Measurements from ENCODE around the gene FOCAD. TPM values are rescaled to one million over a fixed set of nuclear protein-coding genes. Genes with fewer than 3 reads are reported as not detected.

FOCAD gene
- total RNA-seq, 2 donors from 2014 or later = 26.3 to 26.8 TPM

DNA sequence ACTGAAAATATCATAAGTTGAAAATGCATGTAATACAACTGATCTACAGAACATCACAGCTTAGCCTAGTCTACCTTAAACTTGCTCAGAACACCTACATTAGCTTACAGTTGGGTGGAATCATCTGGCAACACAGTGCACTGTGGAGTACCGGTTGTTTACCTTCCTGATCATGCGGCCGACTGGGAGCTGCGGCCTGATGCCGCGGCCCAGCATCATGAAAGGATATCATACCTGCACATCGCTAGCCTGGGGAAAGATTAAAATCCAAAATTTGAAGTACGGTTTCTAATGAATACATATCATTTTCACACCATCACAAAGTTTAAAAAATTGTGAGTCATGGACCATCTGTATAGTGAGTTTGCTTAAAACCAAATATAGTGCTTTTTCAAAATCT is 345.6 kb downstream of the FOCAD start:
- no peak for DNase-seq (ENCODE audit: low spot score)
- intact Hi-C loops (cut with DNase I) = loop anchor here in 1 of 2 donors (10.0 kb wide), 1 partner anchor 1395 kb away; no protein-coding TSS in a partner anchor

DNA sequence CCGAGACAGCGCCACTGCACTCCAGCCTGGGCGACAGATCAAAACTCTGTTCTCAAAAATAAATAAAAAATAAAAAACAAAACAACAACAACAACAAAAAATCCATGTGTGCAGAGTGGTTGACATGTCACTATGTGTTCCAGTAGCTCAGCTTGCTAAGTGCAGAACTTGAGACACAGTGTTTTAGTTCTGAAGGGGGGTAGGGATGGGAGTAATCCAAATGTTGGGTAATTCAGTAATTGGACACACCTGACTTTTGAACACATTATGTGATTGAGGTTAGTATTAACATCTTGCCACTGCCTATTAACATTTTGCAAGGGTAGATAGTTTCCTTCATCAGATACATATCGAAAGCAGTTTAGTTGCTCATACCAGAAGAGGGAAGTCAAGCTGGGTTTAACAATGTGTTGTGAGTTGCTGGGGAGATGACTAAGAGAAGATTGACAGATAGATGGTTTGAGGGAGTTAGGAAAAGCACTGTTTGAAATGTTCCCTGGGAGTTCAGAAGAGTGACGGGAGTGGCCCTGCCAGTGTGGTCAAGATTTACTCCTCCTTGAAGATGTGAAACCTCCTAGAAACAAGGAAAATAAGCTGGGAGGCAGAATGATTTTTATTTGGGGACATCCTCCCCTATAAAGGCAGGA is 346.5 kb downstream of the FOCAD start:
- no peak for DNase-seq (ENCODE audit: low spot score)
- intact Hi-C loops (cut with DNase I) = loop anchor here in 1 of 2 donors (10.0 kb wide), 1 partner anchor 1396 kb away; no protein-coding TSS in a partner anchor

DNA sequence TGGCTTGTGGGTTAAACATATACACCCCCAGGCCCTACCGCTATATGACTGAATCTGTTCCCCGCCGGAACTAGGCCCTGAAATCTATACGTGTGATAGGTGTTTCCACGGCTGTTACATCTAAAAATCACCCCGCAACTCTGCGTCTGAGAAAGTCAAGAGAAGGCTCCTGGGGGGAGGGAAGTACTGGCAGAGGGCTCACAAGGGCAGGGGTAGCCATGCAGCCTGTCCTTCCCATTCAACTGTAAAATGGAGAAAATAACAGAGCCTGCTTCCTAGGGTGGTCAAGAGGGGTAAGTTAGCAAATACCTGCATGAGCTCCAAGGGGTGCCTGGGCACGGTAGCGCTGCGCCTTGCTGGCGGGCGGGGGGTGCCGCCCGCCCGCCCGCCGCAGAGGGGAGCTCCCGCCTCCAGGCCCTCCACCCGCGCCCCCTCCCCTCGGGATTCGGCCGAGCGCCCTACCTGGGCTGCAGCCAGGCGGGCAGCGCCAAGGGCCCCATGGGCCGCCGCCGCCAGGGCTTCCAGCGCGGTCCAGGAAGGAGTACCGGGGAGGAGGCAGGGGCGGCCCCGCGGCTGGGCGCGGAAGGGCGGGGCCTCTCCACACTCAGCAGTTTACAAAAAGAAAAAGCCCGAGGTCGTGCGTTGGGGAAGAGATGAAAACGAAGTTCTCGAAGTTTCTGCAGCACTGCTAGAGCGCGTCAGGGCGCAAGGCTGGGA is 347.2 kb downstream of the FOCAD start, which contains the start of gene HACD4:
Gene HACD4, minus strand, starts transcription at position 550 of the 717 bp plus-strand sequence. Its CDS starts 50 bp downstream, at position 500.
- DNase-seq (ENCODE audit: low spot score) = peak; percentile 87
- intact Hi-C loops (cut with DNase I) = loop anchor here in 1 of 2 donors (10.0 kb wide), 1 partner anchor 1396 kb away; no protein-coding TSS in a partner anchor

DNA sequence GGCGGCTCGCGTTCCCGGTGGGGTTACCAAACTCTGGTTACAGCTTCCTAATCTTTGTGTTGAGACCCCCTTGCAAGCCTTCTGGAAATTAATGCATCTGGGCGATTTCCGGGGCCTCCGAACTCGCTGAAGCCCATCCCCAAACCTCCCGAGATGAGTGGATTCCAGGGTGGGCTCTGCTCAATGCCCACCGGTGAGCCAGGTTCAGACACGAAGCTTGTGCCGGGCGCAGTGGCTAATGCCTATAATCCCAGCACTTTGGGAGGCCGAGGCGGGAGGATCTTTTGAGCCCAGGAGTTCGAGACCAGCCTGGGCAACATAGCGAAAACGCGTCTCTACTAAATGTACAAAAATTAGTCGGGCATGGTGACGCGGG is 347.7 kb downstream of the FOCAD start:
- intact Hi-C loops (cut with DNase I) = loop anchor here in 1 of 2 donors (10.0 kb wide), 1 partner anchor 1397 kb away; no protein-coding TSS in a partner anchor
- peak; percentile 79 for DNase-seq (ENCODE audit: low spot score)

DNA sequence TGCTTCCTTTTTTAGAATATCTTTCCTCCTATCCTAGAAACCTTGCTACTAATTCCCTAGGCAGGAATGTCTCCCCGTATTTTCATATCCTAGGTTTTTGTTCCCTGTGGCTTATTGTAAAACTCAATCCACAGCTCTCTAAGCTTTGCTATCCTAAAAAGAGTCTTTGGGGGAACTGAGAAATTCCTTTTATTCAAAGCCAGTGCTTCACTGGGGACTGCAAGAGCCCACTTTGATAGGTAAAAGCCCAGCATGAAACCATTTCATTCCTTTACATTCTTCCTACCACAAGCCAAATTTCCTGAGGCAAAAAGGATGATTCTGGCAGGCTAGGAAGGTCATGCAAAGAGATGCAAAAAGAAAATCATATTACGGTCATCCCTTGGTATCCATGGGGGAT is 353.2 kb downstream of the FOCAD start:
- intact Hi-C loops (cut with DNase I) = loop anchor here in 1 of 2 donors (1.0 to 10.0 kb wide), 2 partner anchors 29 to 1402 kb away; no protein-coding TSS in a partner anchor
- DNase-seq (ENCODE audit: low spot score) = no peak

DNA sequence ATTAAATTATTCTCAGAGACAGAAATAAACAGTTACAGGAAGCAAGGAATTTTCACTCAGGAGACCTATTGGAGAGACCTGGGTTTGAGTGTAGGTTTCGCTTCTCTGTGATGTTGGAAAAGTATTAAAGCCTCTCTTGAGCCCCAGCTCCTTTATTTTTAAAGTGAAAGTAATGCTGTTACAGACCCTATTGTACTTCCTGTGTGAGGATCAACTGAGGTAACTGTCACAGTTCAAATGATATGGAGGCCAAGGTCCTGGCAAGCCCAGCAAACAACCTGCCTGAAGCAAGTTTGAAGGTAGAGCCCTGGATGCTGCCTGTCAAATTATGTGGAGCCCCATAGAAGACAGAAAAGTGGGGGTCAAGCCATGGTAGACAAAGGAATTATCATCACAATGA is 355.2 kb downstream of the FOCAD start:
- no peak for DNase-seq (ENCODE audit: low spot score)
- intact Hi-C loops (cut with DNase I) = loop anchor here in 1 of 2 donors (10.0 kb wide), 1 partner anchor 1405 kb away; no protein-coding TSS in a partner anchor

DNA sequence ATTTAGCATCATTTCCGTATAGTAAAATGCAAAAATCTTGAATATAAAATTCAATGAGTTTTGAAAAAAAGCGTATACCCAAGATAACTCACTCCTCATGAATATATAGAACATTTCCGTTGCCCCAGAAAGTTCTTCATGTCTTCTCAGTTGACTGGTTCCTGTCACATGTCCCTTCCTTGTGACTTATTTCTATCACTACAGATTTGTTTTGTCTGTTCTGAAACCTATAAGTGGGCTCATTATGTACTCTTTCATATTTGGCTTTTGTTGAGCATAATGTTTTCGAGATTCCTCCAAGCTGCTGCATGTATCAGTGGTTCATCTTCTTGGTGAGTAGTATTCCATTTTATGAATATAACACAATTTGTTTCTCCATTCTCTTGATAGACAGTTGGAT is 358.4 kb downstream of the FOCAD start:
- no peak for DNase-seq (ENCODE audit: low spot score)
- intact Hi-C loops (cut with DNase I) = no loop called here

DNA sequence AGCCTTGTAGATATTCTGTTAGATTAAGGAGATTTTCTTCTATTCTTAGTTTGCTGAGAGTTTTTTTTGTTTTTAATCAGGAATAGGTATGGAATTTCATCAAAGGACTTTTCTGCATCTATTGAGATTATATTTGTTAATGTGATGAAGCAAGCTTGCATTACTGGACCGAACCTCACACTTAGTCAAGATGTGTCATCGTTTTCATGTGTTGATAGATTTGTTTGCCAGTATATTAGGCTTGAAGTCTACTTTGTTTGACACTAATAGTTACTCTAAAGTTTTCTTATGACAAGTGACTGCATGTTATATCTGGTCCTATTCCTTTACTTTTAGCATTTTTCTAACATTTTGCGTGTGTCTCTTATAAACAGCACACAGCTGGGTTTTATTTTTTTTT is 359.8 kb downstream of the FOCAD start:
- intact Hi-C loops (cut with DNase I) = no loop called here

More for the DNA sequence above, 359.8 kb downstream of the FOCAD start:
- DNase-seq (ENCODE audit: low spot score) = no peak

Small RNA genes lying within 50 kb of the gene (microRNA-seq; reads per million reads assigned to microRNA genes)
- gene MIR491 (ENCODE audit: borderline microRNAs expressed in 2 of 2) = 4.7 to 13.2 reads per million in 2 donors

Other genes with a start within 250 kb of the FOCAD start
- gene MLLT3, start 61.8 kb upstream of the FOCAD start, total RNA-seq = 1 to 10 TPM; 6.5 to 7.6 TPM